ENCODE data around the gene VWA8. TPM values are rescaled to one million over a fixed set of nuclear protein-coding genes. Genes with fewer than 3 reads are reported as not detected.

VWA8 gene
- total RNA-seq, 2 experiments from 2014 or later, result 26.3 to 27.5 TPM

- ChIA-PET CTCF (interaction anchor here (1.8 to 2.4 kb wide), 2 partner anchors 8 to 23 kb away, joined by 8 to 14 read pairs; no protein-coding TSS in a partner anchor), POLR2A (no interaction called here)
- Mint-ChIP-seq H3K4me3 (no peak overlapping the region), H3K27me3 (no peaks in the 10 kb centered on the region), H3K9me3 (no peaks in the 10 kb centered on the region), H3K27ac (no peak overlapping the region), H3K4me1 (ENCODE audit: low read depth) (peaks cover 3% of the 10 kb centered on the region), H3K36me3 (ENCODE audit: low read depth) (no peaks in the 10 kb centered on the region)
- ATAC-seq, result no peak
- intact Hi-C loops (cut with micrococcal nuclease), result no loop called here
- DNase-seq, result no peak
- TF ChIP-seq, protein P1, sequence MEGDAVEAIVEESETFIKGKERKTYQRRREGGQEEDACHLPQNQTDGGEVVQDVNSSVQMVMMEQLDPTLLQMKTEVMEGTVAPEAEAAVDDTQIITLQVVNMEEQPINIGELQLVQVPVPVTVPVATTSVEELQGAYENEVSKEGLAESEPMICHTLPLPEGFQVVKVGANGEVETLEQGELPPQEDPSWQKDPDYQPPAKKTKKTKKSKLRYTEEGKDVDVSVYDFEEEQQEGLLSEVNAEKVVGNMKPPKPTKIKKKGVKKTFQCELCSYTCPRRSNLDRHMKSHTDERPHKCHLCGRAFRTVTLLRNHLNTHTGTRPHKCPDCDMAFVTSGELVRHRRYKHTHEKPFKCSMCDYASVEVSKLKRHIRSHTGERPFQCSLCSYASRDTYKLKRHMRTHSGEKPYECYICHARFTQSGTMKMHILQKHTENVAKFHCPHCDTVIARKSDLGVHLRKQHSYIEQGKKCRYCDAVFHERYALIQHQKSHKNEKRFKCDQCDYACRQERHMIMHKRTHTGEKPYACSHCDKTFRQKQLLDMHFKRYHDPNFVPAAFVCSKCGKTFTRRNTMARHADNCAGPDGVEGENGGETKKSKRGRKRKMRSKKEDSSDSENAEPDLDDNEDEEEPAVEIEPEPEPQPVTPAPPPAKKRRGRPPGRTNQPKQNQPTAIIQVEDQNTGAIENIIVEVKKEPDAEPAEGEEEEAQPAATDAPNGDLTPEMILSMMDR (IDR thresholded peaks at IDR 0.05), result no peak
These were observed 316.2 kb downstream of the VWA8 start for GRCh38 chr13:41644742-41645141.

- no peaks in the 10 kb centered on the region for H3K9me3 Mint-ChIP-seq
- TF ChIP-seq, protein P1 (IDR thresholded peaks at IDR 0.05), result no peak
- no peak overlapping the region for H3K4me3 Mint-ChIP-seq
- POLR2A ChIA-PET, result no interaction called here
- H3K27me3 Mint-ChIP-seq, result no peaks in the 10 kb centered on the region
- H3K4me1 Mint-ChIP-seq (ENCODE audit: low read depth), result peaks cover 3% of the 10 kb centered on the region
- DNase-seq (no peak), ATAC-seq (no peak)
- intact Hi-C loops (cut with micrococcal nuclease), result no loop called here
- CTCF ChIA-PET, result interaction anchor here (0.7 to 2.4 kb wide), 3 partner anchors 9 to 56 kb away, joined by 3 to 14 read pairs (median 8); no protein-coding TSS in a partner anchor
- no peak overlapping the region for H3K27ac Mint-ChIP-seq
- H3K36me3 Mint-ChIP-seq (ENCODE audit: low read depth), result peaks cover 7% of the 10 kb centered on the region
These were observed 317.4 kb downstream of the VWA8 start for GRCh38 chr13:41643507-41643906.

DNA sequence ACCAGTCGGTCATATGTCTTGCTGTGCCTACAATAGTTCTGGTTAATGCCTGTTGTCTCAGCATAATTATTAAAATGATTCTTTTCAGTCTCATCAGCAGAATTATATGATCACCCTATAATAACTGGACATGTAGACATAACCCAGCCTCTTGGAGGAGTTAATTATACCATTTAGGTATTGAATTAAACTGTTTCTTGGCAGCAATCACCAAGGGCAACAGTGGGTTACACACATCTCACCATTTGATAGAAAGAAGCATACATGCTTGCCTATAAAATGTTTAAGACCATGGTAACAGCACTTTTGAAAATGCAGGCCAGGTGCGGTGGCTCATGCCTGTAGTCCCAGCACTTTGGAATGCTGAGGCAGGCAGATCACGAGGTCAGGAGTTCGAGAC is 318.9 kb downstream of the VWA8 start:
- no peak for DNase-seq
- intact Hi-C loops (cut with micrococcal nuclease), result no loop called here
- ChIA-PET CTCF (no interaction called here), POLR2A (no interaction called here)
- H3K36me3 Mint-ChIP-seq (ENCODE audit: low read depth), result peaks cover 11% of the 10 kb centered on the region
- no peak overlapping the region for H3K27ac Mint-ChIP-seq
- no peaks in the 10 kb centered on the region for H3K9me3 Mint-ChIP-seq
- peaks cover 3% of the 10 kb centered on the region for H3K4me1 Mint-ChIP-seq (ENCODE audit: low read depth)
- ATAC-seq, result no peak
- TF ChIP-seq, protein P1 (IDR thresholded peaks at IDR 0.05), result no peak
- no peaks in the 10 kb centered on the region for H3K27me3 Mint-ChIP-seq
- no peak overlapping the region for H3K4me3 Mint-ChIP-seq

GRCh38 chr13:41641429-41641828 is 319.5 kb downstream of the VWA8 start:
- CTCF ChIA-PET, result no interaction called here
- Mint-ChIP-seq H3K27me3 (no peaks in the 10 kb centered on the region), H3K36me3 (ENCODE audit: low read depth) (peaks cover 11% of the 10 kb centered on the region), H3K27ac (no peak overlapping the region), H3K9me3 (no peaks in the 10 kb centered on the region), H3K4me3 (no peak overlapping the region), H3K4me1 (ENCODE audit: low read depth) (peaks cover 3% of the 10 kb centered on the region)
- intact Hi-C loops (cut with micrococcal nuclease), result no loop called here
- POLR2A ChIA-PET, result no interaction called here
- DNase-seq (no peak), ATAC-seq (no peak)
- TF ChIP-seq, protein P1 (IDR thresholded peaks at IDR 0.05), result no peak

GRCh38 chr13:41639955-41640780 is 320.7 kb downstream of the VWA8 start:
- H3K4me3 Mint-ChIP-seq, result no peak overlapping the region
- TF ChIP-seq, protein P1 (IDR thresholded peaks at IDR 0.05), result no peak
- DNase-seq (no peak), ATAC-seq (no peak)
- POLR2A ChIA-PET, result no interaction called here
- peaks cover 11% of the 10 kb centered on the region for H3K36me3 Mint-ChIP-seq (ENCODE audit: low read depth)
- no peak overlapping the region for H3K27ac Mint-ChIP-seq
- no peaks in the 10 kb centered on the region for H3K27me3 Mint-ChIP-seq
- CTCF ChIA-PET, result no interaction called here
- H3K9me3 Mint-ChIP-seq, result no peaks in the 10 kb centered on the region
- H3K4me1 Mint-ChIP-seq (ENCODE audit: low read depth), result peaks cover 3% of the 10 kb centered on the region
- intact Hi-C loops (cut with micrococcal nuclease), result no loop called here

All from activated CD8-positive, alpha-beta T cell treated with anti-CD3 and anti-CD28 coated beads for 36 hours (primary cell).